Spleen (tissue), 11 donors: ENCODE measurements around the gene NUDT16L1. TPM values are rescaled to one million over a fixed set of nuclear protein-coding genes. Genes with fewer than 3 reads are reported as not detected.

Experiments
- DNase-seq: peaks from one replicate; pipeline ENCODE4 v3.0.0-alpha.2; 2020
- H3K27ac ChIP-seq, 8 donors: fragments of 200-600 bp; sonication (generic) in 7 of 8; 1 replicate in 4 of 8; 2 replicates in 4 of 8; pipeline versions ENCODE4 v1.5.0 to v1.8.0; 2016 to 2021; ENCODE audit warnings: inconsistent platforms in 4 of 8, mild to moderate bottlenecking in 4 of 8, moderate library complexity in 1 of 8
- H3K27me3 ChIP-seq, 7 donors: fragments of 200-600 bp; sonication (generic) in 6 of 7; replicated peaks in 1 of 7; 1 replicate in 4 of 7; 2 replicates in 3 of 7; pipeline versions ENCODE4 v1.5.0 to v1.8.0; 2016 to 2021; ENCODE audit warnings: inconsistent platforms in 3 of 7, mild to moderate bottlenecking in 1 of 7
- H3K36me3 ChIP-seq, 6 donors: fragments of 200-600 bp; sonication (generic) in 5 of 6; 1 replicate in 4 of 6; 2 replicates in 2 of 6; pipeline versions ENCODE4 v1.5.0 to v1.8.0; 2016 to 2021; ENCODE audit warnings: inconsistent platforms in 2 of 6
- H3K4me1 ChIP-seq, 6 donors: fragments of 200-600 bp; sonication (generic) in 5 of 6; 1 replicate in 3 of 6; 2 replicates in 3 of 6; pipeline versions ENCODE4 v1.5.0 to v1.8.0; 2016 to 2021; ENCODE audit warnings: inconsistent platforms in 3 of 6
- H3K4me3 ChIP-seq, 8 donors: fragments of 200-600 bp; sonication (generic) in 7 of 8; 1 replicate in 4 of 8; 2 replicates in 4 of 8; pipeline versions ENCODE4 v1.5.0 to v1.8.0; 2016 to 2021; ENCODE audit warnings: inconsistent platforms in 4 of 8, mild to moderate bottlenecking in 4 of 8, moderate library complexity in 2 of 8
- H3K9me3 ChIP-seq, 8 donors: fragments of 200-600 bp; sonication (generic) in 7 of 8; 1 replicate in 4 of 8; 2 replicates in 4 of 8; pipeline versions ENCODE4 v1.5.0 to v1.8.0; 2016 to 2021; ENCODE audit warnings: inconsistent platforms in 4 of 8
- CTCF ChIP-seq, 11 experiments: fragments of 200-600 bp in 7 of 11; fragments of 450-650 bp in 4 of 11; sonication (generic) in 4 of 11; IDR thresholded peaks in 8 of 11; conservative IDR thresholded peaks in 3 of 11; 1 replicate in 7 of 11; 2 replicates in 4 of 11; pipeline versions ENCODE4 v1.4.0 to v1.8.0; 2016 to 2021; ENCODE audit warnings: antibody characterized with exemption in 11 of 11, inconsistent platforms in 4 of 11, mild to moderate bottlenecking in 1 of 11
- POLR2A ChIP-seq, 3 donors: fragments of 450-650 bp; IDR thresholded peaks; one replicate each; pipeline ENCODE4 v1.5.1; 2017; ENCODE audit warnings: antibody characterized with exemption in 3 of 3, mild to moderate bottlenecking in 1 of 3
- POLR2AphosphoS5 ChIP-seq, 3 donors: sonication (generic); formaldehyde crosslinking; IDR thresholded peaks; one replicate each; pipeline ENCODE4 v1.5.1; 2017; ENCODE audit warnings: antibody characterized with exemption in 3 of 3
- WGBS, 5 donors: extraction: QIAGEN DNeasy Blood & Tissue Kit in 3 of 5; methylation state at CpG; one replicate each; pipeline versions ENCODE4 v1.1.5 to v1.1.7; 2013 to 2018; 5-methylcytosine and 5-hydroxymethylcytosine counted together
- intact Hi-C: fragments of 100-400 bp; cut with DNase I; formaldehyde crosslinking; loops from one replicate; pipeline ENCODE4 v1.15.0; 2023; ENCODE audit warnings: low total_unique reads
- polyA plus RNA-seq, 3 donors: library from polyadenylated mRNA; stranded (reverse); fragments of 200-250 nt; gene quantifications; one replicate each; pipeline ENCODE4 v1.2.1, GENCODE V29; 2013
- total RNA-seq, 7 donors: library from RNA; depleted of rRNA in 3 of 7; stranded (reverse); fragments of >200 nt in 3 of 7; fragmentation: NEBNext Ultra II Directional in 4 of 7; extraction: Animal tissue kit (Norgen Biotek cat#: 25700) in 4 of 7; gene quantifications; one replicate each; pipeline versions ENCODE4 v1.1.0 to v1.2.1, GENCODE V29; 2016 to 2021
- donor health status: healthy with polysubstance abuse.
- donor health status: DM: no; HTN: no; CAD: no; lungs with moderate emphysema.
- donor health status: DM: no; HTN: no; CAD: no.
- donor health status: Bipolar disorder and iron deficiency.
- donor health status: healthy.
- donor health status: DM: no; HTN: no; CAD: no.
- donor health status: DM: yes; HTN: yes; CAD: no.

NUDT16L1 gene
- total and polyA plus RNA-seq, 10 donors: 26.2 to 47.2 (median 29.4) TPM

DNA sequence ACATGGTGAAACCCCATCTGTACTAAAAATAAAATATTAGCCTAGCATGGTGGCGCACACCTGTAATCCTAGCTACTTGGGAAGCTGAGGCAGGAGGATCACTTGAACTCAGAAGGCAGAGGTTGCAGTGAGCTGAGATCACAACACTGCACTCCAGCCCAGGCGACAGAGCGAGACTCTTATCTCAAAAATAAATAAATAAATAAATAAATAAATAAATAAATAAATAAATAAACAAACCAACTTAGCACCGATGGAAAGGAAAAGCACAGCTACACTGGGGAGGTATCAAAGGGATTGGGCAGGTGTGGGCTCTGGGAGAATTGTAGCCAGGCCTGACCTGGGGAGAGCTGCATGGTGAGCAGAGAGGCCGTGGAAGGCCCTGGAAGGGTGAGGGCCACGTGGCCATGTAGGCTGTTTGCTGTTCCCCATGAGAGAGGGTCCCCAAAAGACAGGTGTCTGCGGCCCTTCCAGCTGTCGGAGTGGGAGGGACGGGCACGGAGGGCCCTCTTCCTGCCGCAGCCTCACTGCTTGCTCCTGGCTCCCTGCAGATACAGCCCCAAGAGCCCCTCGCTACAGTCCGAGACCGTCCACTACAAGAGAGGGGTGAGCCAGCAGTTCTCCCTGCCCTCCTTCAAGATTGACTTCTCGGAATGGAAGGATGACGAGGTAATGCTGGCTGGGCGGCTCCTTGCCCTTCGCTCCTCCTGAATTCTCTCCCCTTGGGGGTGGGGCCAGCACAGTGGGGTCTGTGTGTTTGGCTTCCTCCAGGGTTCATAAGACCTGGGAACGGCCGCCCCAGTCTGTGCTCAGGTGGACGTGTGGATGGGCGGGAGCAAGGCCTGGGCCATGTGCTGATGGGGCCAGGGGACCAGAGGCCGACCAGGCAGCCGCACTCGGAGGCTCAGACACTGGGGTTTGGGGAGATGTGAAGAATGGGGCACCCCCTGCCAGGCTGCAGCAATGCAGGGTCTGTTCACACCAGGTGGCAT is 36.4 kb upstream of the NUDT16L1 start:
- Histone ChIP-seq H3K27ac (no peak overlapping the region), H3K36me3 (peaks cover 0 to 100% (median 69%) of the 10 kb centered on the region in 6 donors)
- no peak for DNase-seq

DNA sequence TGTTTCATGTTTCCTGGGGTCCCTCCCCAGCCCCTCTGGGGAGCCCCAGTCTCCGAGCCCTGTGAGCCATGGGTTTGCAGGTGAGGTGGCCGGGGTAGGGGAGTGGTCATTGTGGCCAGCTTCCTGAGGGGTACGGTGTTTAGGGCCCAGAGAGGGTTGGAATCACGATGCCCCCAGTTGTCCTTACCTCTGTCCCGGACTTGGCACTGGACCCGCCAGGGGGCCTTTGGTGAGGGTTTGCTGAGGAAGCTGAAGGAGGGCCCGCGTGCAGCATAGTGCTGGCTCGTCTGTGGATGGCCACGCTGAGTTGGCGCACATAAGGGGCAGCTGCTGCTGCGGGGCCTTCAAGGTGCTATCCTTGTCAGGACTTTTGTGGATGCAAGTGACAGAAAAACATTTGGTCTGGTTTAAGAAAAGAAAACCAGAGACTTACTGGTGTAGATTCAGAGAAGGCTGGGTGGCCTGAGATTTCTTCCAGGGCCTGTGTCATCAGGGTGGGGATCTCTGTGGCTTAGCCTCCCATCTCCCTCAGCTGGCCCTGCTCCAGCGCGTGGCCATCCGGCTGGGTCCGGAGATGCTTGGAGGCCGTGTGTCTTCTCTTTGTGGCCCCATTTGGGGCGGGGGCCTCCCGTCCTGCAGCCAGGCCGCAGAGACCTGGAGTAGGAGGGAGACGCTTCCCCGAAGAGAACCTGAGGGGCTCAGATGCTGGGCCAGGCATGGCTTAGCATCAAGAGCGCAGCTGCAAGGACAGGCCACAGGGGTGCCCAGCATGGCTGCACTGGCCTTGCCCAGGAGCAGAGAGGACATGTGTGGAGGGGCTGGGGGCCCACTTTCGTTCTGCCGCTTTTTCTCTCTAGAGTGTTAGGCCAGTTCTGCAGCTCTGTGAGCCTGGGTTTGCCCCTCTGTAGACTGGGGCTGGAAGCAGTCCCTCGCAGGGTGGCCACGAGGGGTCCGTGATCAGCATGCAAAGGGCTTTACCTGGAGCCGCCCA is 33.7 kb upstream of the NUDT16L1 start:
- no peak for DNase-seq
- Histone ChIP-seq H3K36me3 (peaks cover 0 to 93% (median 47%) of the 10 kb centered on the region in 6 donors), H3K4me3 (no peak overlapping the region), H3K4me1 (peaks cover 30 to 74% (median 49%) of the 10 kb centered on the region in 6 donors), H3K27me3 (no peaks in the 10 kb centered on the region), H3K27ac (peak overlapping the region in 6 of 8 donors; percentile 32 to 85 (median 78)), H3K9me3 (no peaks in the 10 kb centered on the region)
- 79 to 92% (median 90%) methylated on average over 26 to 29 of the region's 29 CpGs for WGBS, 5 donors
- TF ChIP-seq POLR2AphosphoS5 (IDR thresholded peaks at IDR 0.05) (no peak), CTCF (IDR thresholded peaks at IDR 0.05 in 8 of 11, conservative IDR thresholded peaks at IDR 0.05 in 3 of 11) (no peak), POLR2A (IDR thresholded peaks at IDR 0.05) (no peak)
- intact Hi-C loops: no loop called here

More for the DNA sequence above, 36.4 kb upstream of the NUDT16L1 start:
- H3K9me3 ChIP-seq: no peaks in the 10 kb centered on the region
- H3K27me3 ChIP-seq: no peaks in the 10 kb centered on the region
- peaks cover 13 to 70% (median 37%) of the 10 kb centered on the region in 6 donors for H3K4me1 ChIP-seq
- H3K4me3 ChIP-seq: no peak overlapping the region
- WGBS, 5 donors: 94 to 97% (median 96%) methylated on average over 20 to 25 of the region's 25 CpGs
- no peak for TF ChIP-seq POLR2A (IDR thresholded peaks at IDR 0.05)
- peak in 2 of 3 donors; percentile 22 to 46 for TF ChIP-seq POLR2AphosphoS5 (IDR thresholded peaks at IDR 0.05)
- intact Hi-C loops: no loop called here

DNA sequence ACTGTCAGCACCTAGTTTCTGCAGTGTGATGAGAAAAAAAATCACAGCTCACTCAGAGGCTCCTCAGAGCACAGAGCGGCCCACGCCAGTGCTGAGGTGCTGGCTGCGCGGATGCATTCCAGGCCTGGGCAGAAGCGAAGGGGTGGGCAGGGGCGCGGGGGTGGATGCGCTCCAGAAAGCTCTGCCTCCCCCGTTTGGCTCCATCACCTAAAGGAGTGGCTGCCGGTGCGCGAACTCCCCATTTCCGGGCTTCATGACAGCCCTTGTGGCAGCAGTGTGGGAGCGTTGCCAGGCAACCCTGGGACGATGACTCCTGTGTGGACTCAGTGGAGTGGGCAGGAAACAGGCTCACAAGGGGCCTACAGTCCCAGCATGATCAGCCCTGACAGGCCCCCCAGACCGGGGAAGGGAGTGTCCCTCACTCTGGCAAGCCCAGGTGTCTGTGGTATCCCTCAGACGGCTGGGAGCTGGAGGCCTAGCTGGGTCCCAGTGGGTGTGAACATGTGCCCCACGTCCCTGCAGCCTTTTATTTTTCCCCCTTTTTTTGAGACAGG is 32.8 kb upstream of the NUDT16L1 start:
- intact Hi-C loops: no loop called here
- no peak for TF ChIP-seq POLR2A (IDR thresholded peaks at IDR 0.05)
- TF ChIP-seq POLR2AphosphoS5 (IDR thresholded peaks at IDR 0.05): peak; percentile 53 to 74 (median 71)
- Histone ChIP-seq H3K36me3 (peaks cover 0 to 93% (median 38%) of the 10 kb centered on the region in 6 donors), H3K27ac (peak overlapping the region; percentile 29 to 85 (median 72)), H3K4me3 (no peak overlapping the region), H3K4me1 (peaks cover 38 to 74% (median 54%) of the 10 kb centered on the region in 6 donors), H3K9me3 (no peaks in the 10 kb centered on the region), H3K27me3 (no peaks in the 10 kb centered on the region)
- peak; percentile 87 for DNase-seq
- WGBS, 5 donors: 16 to 44% (median 27%) methylated on average over 10 to 18 of the region's 18 CpGs

DNA sequence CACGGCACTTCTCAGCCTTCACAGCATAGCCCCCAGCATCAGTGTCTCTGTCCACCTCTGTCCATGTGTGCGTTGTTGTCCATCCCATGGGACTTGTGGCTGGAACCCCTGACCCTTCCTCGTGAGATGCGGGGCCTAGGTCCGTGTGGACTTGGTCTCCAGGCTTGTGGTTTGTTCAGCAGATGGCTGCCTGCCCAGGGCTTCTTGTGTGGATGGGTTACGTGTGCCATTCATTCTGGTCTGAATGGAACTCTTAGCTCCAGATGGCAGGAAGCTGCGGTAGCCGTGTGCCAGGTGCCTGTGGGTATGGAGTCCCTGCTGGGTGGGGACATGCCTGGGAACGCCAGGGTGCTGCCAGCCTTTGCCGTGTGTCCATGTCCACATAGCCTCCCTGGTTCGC is 31.7 kb upstream of the NUDT16L1 start:
- WGBS, 5 donors: 32 to 52% (median 37%) methylated on average over 11 of the region's 11 CpGs
- H3K27me3 ChIP-seq: no peaks in the 10 kb centered on the region
- no peak overlapping the region for H3K4me3 ChIP-seq
- H3K27ac ChIP-seq: peak overlapping the region in 6 of 8 donors; percentile 38 to 85 (median 78)
- H3K36me3 ChIP-seq: peaks cover 0 to 93% (median 34%) of the 10 kb centered on the region in 6 donors
- peaks cover 40 to 79% (median 60%) of the 10 kb centered on the region in 6 donors for H3K4me1 ChIP-seq
- peak in 2 of 3 donors; percentile 8 to 10 for TF ChIP-seq POLR2AphosphoS5 (IDR thresholded peaks at IDR 0.05)
- TF ChIP-seq CTCF (IDR thresholded peaks at IDR 0.05 in 8 of 11, conservative IDR thresholded peaks at IDR 0.05 in 3 of 11): no peak
- TF ChIP-seq POLR2A (IDR thresholded peaks at IDR 0.05): no peak
- intact Hi-C loops: no loop called here
- H3K9me3 ChIP-seq: no peaks in the 10 kb centered on the region
- no peak for DNase-seq
